HG02588 (cell line): Measurements from ENCODE around the gene TSSC4.

Experiments used
- ATAC-seq: cut with Tn5 transposase; IDR thresholded peaks from one replicate; pipeline ENCODE4 v1.9.1; 2021; ENCODE audit warnings: mild to moderate bottlenecking, moderate library complexity; ENCODE audit not compliant: unreplicated experiment

The TSSC4 gene

DNA sequence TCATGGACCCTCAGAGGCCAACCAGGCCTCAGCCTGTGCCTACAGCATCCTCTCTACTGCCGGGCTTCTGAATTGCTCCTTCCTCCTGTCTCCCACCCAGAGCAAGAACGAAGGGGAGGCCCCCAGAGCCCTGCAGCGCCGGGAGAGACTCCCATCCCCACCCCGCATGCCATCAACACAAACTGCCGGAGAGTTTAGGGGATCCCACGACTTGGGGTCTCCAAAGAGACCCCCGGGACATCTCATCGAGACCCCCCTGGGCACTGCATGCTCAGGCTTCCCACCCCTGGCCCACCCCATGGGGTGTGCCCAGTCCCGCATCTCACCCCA, 31.7 kb upstream of the TSSC4 start:
- no peak for ATAC-seq

DNA sequence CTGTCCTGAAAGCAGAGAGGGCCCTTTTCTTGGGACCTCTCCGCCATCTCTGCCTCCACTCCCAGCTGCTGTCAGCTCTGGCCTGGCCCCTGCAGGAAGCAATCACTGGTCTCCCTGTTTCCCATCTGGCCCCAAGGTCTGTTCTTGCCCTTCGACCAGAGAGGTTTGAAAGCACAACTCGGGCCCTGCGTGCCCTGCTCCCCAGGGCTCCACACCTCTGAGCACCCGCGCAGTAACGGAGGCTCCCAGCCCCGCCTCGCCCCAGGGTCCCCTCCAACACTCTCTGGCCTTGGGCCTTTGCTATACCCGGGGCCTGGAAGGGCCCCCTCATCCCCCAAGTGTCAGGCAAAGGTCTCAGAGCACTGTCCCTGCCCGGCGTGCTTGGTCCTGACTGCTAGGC, 31.2 kb upstream of the TSSC4 start:
- ATAC-seq = no peak

- no peak for ATAC-seq
Observed at GRCh38 chr11:2369896-2370295, 30.7 kb upstream of the TSSC4 start.

- no peak for ATAC-seq
Observed at GRCh38 chr11:2374456-2375201, 25.9 kb upstream of the TSSC4 start.

GRCh38 chr11:2375341-2375853, 25.2 kb upstream of the TSSC4 start:
- ATAC-seq = no peak

DNA sequence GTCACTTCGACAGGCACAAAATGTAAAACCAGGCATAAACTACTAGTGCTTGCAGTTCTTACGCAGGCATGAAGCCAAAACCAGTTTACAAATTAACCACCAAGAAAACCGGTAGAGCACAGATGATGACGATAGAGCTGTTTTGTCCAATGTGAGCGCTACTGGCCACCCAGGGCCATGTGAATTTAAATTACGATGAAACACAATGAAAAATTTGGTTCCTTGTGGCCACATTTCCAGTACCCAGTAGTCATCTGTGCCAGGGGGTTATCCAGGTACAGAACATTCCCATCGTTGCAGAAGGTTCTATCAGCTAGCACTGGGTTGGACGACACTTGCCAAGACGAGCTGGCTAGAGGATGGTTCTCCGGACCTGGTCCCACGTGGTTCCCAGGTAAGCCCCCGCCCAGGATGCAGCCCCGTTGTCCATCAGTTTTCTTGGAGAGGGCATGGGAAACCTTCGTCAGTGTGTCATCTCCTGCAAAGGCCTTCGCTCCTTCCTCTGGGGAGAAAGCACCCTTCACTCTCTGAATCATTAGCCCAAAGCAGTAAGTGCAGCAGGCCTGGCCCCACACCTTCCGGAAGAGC, 24.5 kb upstream of the TSSC4 start:
- no peak for ATAC-seq

DNA sequence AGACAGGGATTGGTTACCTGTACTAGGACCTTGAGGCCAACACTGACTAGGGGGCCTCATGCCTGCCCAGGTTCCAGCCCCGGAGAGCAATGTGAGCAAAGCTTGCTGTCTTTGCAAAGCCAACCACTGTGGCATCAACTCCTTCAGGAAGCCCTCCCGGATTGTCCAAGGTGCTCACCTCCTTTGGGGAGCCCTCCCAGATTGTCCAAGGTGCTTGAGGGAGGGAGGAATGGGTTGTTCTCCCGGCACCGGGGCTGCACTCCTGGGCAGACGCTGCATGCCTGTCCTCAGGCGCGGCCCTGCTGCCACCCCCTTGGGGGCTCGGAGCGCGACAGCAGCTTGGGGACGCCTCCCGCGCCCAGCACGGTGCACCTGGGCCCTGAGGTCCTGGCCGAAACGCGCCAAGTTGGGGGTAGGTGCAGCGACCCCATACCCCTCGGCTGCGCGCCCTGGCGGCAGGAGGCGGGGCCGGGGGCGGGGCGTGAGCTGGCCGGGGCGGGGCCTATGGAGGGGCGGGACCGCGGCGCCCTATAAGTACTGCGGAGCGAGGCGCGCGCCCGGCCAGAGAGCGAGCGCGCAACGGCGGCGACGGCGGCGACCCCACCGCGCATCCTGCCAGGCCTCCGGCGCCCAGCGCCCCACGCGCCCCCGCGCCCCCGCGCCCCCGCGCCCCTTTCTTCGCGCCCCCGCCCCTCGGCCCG, 23.6 kb upstream of the TSSC4 start, which contains the start of gene CD81:
TSS of gene CD81 (plus strand) at position 560 of the 701 bp plus-strand sequence. CDS start 240 bp downstream, outside the sequence.
- no peak for ATAC-seq

DNA sequence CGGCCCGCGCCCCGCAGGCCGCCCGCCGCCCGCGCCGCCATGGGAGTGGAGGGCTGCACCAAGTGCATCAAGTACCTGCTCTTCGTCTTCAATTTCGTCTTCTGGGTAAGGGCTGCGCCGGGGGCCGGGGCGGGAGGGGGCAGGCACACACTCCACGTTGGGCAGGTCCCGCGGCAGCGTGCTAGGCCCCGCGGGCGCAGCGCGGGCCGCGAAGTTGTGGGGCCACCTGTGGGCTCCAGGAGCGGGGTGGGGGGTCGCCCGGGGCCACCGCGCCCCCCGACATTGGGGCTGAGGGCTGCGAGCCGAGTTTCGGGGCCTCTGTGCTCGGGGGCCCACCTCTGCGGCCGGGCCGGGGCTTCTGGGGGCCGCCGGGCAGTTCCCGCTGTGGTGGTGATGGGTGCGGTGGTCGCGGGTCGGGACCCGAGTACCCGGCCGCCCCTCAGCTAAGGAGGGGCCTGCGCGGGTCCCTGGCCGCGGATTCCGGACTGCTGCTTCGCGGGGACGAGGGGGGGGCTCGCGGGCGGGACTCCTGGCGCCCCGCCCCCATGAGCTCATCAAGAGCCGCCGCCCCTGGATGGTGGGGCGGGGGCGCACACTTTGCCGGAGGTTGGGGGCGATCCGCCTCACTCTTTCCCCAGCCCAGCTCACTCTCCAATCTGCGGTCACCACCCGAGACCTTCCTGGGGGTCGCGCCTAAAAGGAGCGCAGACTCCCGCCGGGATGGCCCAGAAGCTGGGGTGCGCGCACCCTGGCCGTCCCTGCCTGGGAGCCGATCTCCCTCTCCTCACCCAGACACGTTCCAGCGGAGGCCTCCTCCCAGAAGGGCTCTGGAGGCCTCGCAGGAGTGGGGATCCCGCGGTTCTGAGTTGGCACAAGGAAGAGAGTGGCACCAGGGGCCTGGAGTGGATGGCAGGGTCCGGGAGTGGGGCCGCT, 22.8 kb upstream of the TSSC4 start:
- ATAC-seq = no peak

DNA sequence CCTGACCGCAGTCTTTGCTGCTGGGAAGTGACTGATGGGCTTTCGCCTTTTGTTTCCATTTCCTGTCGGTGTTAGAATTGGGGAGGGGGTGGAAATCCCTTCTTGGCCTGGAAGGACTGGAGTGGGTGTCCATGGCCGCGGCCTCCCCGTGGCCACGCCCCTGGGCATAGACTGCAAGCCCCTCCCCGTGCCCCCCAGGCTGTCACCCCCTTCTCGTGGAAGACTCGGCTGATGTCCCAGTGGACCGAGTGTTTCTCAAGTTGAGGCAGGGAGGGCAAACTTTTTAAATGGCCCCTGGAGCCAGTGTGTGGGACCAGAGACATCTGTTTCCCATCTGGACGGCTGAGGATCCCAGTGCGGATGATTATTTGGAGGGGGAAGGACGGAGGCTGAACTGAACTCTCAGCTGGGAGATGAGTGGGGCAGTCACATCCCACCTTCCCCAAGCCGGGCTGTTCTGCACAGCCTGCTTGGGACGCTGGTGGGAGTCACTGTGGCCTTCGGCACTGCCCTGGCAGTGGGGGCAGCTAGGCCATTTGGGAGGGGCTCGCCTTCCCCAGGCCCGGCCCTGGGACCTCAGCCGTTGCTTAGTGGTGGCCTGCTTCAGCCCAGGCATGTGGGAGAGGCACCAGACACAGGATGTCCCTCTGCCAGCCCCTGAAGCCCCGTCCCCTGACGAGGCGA, 21.9 kb upstream of the TSSC4 start:
- no peak for ATAC-seq

DNA sequence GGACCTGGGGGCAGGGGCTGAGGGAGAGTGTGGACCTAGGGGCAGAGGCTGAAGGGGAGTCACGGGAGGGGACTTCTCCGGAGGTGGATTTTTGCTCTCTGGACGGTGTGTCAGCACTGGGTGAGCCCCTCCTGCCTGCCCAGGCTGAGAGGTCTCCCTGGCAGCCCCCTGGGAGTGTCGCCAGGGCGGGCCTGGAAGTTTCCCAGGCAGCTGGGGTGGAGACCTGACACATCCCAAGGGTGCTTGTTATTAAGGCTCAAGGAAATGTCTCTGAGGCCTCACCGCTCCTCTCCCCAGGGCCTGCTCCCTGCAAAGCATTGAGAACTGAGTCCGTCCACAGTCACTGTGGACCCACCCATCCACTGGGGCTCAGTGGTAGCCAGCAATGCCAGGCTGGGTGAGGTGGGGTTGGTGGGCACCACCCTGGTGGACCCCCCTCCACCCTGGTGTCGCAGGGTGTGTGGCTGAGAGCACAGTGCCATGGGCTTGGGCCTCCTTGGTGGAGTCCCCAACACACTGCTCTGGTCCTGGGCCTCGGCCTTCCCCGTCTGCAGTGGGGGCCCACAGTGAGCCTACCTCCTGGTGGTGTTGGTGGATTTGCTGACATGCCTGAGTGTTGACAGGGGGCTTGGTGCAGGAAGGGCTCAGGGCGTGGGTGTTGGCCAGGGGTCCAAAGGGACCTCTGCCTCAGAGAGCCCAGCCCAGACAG, 20.9 kb upstream of the TSSC4 start:
- no peak for ATAC-seq

GRCh38 chr11:2380396-2380795, 20.2 kb upstream of the TSSC4 start:
- no peak for ATAC-seq

DNA sequence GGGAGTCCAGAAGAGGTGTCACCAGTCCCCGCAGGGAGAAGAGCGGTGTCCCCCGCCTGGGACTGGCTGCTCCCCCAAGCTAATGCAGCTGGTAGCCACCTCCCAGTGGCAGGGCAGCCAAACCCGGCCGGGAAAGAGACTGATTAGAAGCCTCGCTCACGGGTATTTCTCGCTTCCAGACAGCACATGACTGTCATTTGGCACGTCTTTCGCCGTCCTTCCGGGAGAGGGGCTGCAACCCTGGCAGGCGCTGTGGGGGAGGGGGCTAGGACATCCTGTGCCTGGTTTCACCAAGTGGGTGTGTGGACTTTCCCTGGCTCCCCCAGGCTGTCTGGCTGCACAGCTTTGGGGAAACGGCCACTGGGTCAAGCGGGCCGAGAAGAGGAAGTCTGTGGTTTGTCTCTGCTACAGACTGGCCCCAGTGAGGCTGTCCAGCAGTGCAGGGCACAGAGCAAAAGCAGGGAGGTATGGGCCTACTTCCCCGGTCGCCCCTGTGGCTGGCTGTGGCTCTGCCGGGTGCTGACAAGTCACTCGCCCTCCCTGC, 19.7 kb upstream of the TSSC4 start:
- peak; percentile 23 for ATAC-seq

- no peak for ATAC-seq
Observed at GRCh38 chr11:2381494-2382128, 18.9 kb upstream of the TSSC4 start.

DNA sequence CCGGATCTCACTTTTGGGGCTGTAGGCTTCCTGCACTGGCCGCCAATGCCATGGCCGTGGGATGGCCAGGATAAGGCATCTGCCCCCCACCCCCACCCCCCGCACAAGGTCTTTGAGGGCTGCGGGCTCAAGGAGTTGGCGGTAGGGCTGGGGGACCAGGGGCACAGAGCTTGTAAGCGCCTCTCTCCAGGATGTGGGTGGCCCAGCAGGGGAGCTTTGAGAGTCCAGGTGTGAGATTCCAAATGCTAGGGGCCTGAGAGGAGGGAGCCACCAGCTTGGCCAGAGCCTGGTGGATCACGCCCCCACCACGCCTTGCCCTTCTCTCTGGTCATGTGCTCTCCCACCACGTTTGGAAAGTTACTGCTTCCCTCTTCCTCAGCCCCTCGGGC, 18.4 kb upstream of the TSSC4 start:
- no peak for ATAC-seq

DNA sequence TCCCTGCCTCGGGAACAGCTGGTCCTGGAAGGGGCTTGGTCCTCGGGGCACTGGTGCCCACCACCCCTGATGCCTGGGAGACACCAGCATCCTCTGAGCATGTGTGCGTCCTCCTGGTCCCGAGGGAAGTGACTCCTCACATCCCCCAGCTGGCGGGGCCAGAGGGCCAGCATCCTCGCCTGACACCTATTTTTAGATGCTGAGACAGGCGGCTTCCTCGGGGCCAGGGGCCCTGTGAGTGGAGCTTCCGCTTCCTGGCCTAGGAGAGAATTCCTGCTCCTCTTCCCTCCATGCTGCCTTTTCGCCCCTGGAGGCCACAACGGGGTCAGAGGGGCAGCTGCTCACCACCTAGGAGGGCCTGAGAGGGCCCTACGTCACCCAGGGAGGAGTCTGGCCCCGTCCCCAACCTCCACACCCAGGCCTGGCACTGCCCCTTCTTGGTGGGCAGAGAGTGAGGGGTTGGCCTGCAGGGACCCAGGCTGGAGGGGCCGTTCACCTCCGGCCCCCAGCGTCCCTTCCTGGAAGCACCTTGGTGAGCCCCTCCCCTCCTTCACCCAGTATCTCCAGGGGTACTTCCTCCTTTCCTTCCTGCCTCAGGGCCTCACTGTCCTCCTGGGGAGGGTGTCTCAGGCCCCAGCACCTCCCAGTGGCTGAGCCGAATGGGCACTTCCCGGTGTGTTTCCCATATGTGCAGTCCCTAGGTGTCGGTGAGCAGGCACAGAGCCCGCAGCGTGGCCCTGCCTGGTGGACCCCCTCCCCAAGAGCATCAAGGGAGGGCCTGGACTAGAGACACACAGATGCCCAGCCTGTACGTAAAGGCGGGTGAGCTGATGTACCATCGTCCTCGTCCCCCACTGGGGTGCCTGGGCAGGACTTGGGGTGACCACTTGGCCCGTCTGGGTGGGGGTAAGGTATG, 17.4 kb upstream of the TSSC4 start:
- no peak for ATAC-seq

DNA sequence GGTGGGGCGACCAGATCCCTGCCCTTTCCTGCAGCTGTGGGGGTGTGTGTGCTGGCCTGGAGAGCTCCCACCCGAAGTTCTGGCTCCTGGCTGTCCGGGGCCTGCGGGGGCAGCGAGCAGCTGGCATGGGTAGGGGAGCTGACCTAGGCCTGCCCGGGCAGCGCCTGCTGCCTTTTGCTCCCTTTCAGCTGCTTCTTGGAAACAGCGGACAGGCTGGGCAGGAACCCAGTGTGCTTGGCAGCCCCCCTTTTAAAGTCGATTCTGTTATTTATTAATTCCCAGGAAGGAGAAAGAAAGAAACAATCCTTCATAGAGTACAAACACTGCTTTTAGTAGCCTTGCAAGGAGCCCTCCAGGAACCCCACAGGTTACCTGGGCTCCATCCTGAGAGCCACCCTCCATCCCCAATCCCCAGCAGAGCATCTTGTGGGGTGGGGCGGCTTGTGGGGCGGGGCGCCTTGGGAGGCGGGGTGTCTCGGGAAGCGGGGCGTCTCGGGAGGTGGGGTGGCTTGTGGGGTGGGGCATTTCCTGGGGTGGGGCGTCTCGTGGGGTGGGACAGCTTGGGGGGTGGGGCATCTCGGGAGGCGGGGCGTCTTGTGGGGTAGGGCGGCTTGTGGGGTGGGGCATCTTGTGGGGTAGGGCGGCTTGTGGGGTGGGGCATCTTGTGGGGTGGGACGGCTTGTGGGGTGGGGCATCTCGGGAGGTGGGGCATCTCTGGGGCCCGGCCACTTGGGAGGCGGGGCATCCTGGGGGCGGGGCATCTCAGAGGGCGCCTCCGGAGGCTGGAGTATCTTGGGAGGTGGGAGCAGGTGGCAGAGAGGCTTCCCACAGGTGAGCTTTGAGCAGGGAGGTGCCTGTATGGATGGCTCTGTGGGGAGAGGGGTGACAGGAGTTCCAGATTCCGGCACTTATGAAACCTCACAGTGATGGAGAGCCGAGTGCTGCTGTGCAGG, 16.4 kb upstream of the TSSC4 start:
- no peak for ATAC-seq
